K562 (cell line): ENCODE measurements around the gene PGPEP1. TPM values are rescaled to one million over a fixed set of nuclear protein-coding genes. Genes with fewer than 3 reads are reported as not detected.

Source experiments
- ATAC-seq: fragments of 200-7000 bp; cut with Tn5 transposase; 3 replicates; pipeline ENCODE4 v1.9.1; 2020; ENCODE audit warnings: moderate library complexity
- BruUV-seq: library from RNA; stranded (reverse); fragments of 400-500 nt; replicated peaks from 2 replicates; lab custom pipeline; 2021; lab: Mats Ljungman, UMichigan
- CTCF ChIA-PET: fragments of 300-600 bp; formaldehyde crosslinking; extraction: SDS; loops from one replicate; lab custom pipeline; 2021; ENCODE audit warnings: low intra/inter-chr PET ratio; lab: Yijun Ruan, JAX
- POLR2A ChIA-PET: fragments of 300-600, 350-650 bp; sonication (Branson Sonifier 250); formaldehyde crosslinking; extraction: SDS; loops from one replicate; lab custom pipeline; 2021; ENCODE audit warnings: antibody characterized with exemption, inconsistent platforms; lab: Yijun Ruan, JAX
- DNase-seq, 4 experiments: peaks; one replicate each; pipeline versions ENCODE4 v3.0.0 to v3.0.0-alpha.2; 2011 to 2018; ENCODE audit warnings: low spot score in 3 of 4, mixed read lengths in 3 of 4; ENCODE audit errors: extremely low read depth in 1 of 4
- FAIRE-seq: peaks from 2 replicates; lab custom pipeline; 2011; peaks lifted over from hg19 to GRCh38; lab: Jason Lieb, UNC
- H2AFZ ChIP-seq: 2 replicates; pipeline ENCODE4 v1.6.0; 2011; ENCODE audit warnings: low read depth, low read length, control low read depth, inconsistent platforms
- H3K27ac ChIP-seq: fragments of 200-600 bp; 3 replicates; pipeline ENCODE4 v1.8.0; 2011; ENCODE audit warnings: low read depth, mild to moderate bottlenecking, control low read depth, inconsistent platforms, low read length, moderate library complexity, mixed read lengths; ENCODE audit errors: extremely low read depth
- H3K27me3 ChIP-seq, 2 experiments: fragments of 300-600 bp in 1 of 2; 2 replicates in 1 of 2; 3 replicates in 1 of 2; pipeline versions ENCODE4 v1.6.0 to v1.8.0; 2011; ENCODE audit warnings: inconsistent platforms in 2 of 2, low read length in 2 of 2, mild to moderate bottlenecking in 1 of 2, mixed read lengths in 1 of 2, moderate library complexity in 1 of 2; ENCODE audit not compliant: control insufficient read depth in 2 of 2, insufficient read depth in 2 of 2
- H3K36me3 ChIP-seq: fragments of 300-600 bp; 3 replicates; pipeline ENCODE4 v1.8.0; 2011; ENCODE audit warnings: mild to moderate bottlenecking, low read length, inconsistent platforms; ENCODE audit not compliant: control insufficient read depth, insufficient read depth
- H3K4me1 ChIP-seq, 2 experiments: fragments of 200-600 bp in 1 of 2; replicated peaks in 1 of 2; 2 replicates in 1 of 2; 3 replicates in 1 of 2; pipeline versions ENCODE4 v1.5.1 to v1.8.0; 2011; ENCODE audit warnings: inconsistent platforms in 2 of 2, low read length in 2 of 2, mild to moderate bottlenecking in 1 of 2, mixed read lengths in 1 of 2, moderate library complexity in 1 of 2; ENCODE audit not compliant: control insufficient read depth in 2 of 2, insufficient read depth in 2 of 2
- H3K4me2 ChIP-seq: 2 replicates; pipeline ENCODE4 v1.6.1; 2011; ENCODE audit warnings: low read length, control low read depth, inconsistent platforms, mixed read lengths; ENCODE audit not compliant: insufficient read depth
- H3K4me3 ChIP-seq: fragments of 200-600 bp; sonication (generic), shearing (Covaris generic); 2 replicates; pipeline ENCODE4 v1.5.1; 2016; ENCODE audit warnings: control low read depth, inconsistent platforms
- H3K79me2 ChIP-seq: fragments of 200-600 bp; 3 replicates; pipeline ENCODE4 v1.8.0; 2011; ENCODE audit warnings: low read length, inconsistent platforms; ENCODE audit not compliant: control insufficient read depth, insufficient read depth
- H3K9ac ChIP-seq, 2 experiments: 2 replicates each; pipeline versions ENCODE4 v1.6.0 to v1.6.1; 2011; ENCODE audit warnings: low read depth in 2 of 2, low read length in 2 of 2, control low read depth in 1 of 2, inconsistent platforms in 1 of 2, mild to moderate bottlenecking in 1 of 2, mixed read lengths in 1 of 2; ENCODE audit not compliant: insufficient read depth in 1 of 2
- H3K9me1 ChIP-seq: one replicate; pipeline ENCODE4 v1.6.0; 2011; ENCODE audit warnings: inconsistent platforms, mild to moderate bottlenecking, low read length, moderate library complexity; ENCODE audit not compliant: control insufficient read depth, insufficient read depth
- H3K9me3 ChIP-seq: replicated peaks from 2 replicates; pipeline ENCODE4 v1.5.1; 2011; ENCODE audit warnings: low read depth, low read length, inconsistent platforms; ENCODE audit not compliant: control insufficient read depth, insufficient read depth
- H4K20me1 ChIP-seq: replicated peaks from 2 replicates; pipeline ENCODE4 v1.6.1; 2011; ENCODE audit warnings: low read length, inconsistent platforms, mixed read lengths; ENCODE audit not compliant: control insufficient read depth, insufficient read depth
- CREB1 ChIP-seq, 2 experiments: sonication (generic) in 1 of 2; formaldehyde crosslinking in 1 of 2; IDR thresholded peaks; 2 replicates each; pipeline versions ENCODE4 v1.6.1 to v1.8.0; 2012 to 2022; ENCODE audit warnings: inconsistent platforms in 1 of 2, mild to moderate bottlenecking in 1 of 2, missing genetic modification reagents in 1 of 2, moderate library complexity in 1 of 2
- HNRNPLL ChIP-seq: fragments of 200-400 bp; formaldehyde crosslinking; IDR thresholded peaks from 2 replicates; pipeline ENCODE4 v1.6.1; 2017; ENCODE audit warnings: low read length, low read depth, mild to moderate bottlenecking; ENCODE audit not compliant: poor library complexity, severe bottlenecking
- JUN ChIP-seq, 2 experiments: sonication (generic) in 1 of 2; formaldehyde crosslinking in 1 of 2; IDR thresholded peaks; 2 replicates each; pipeline versions ENCODE4 v1.6.1 to v1.8.0; 2012 to 2022; ENCODE audit warnings: borderline replicate concordance in 2 of 2, mild to moderate bottlenecking in 2 of 2, improper control_type of control experiment in 1 of 2, low read depth in 1 of 2, low read length in 1 of 2, missing genetic modification reagents in 1 of 2
- LCOR ChIP-seq: sonication (generic); formaldehyde crosslinking; IDR thresholded peaks from 2 replicates; pipeline ENCODE4 v1.8.0; 2022; ENCODE audit warnings: mild to moderate bottlenecking, missing genetic modification reagents
- MED1 ChIP-seq: sonication (generic); formaldehyde crosslinking; IDR thresholded peaks from 2 replicates; pipeline ENCODE4 v1.8.1; 2023; ENCODE audit warnings: missing genetic modification reagents, borderline replicate concordance
- TEAD4 ChIP-seq, 2 experiments: sonication (generic) in 1 of 2; formaldehyde crosslinking in 1 of 2; IDR thresholded peaks; 2 replicates each; pipeline versions ENCODE4 v1.6.1 to v1.8.0; 2012 to 2022; ENCODE audit warnings: borderline replicate concordance in 1 of 2, inconsistent platforms in 1 of 2, low read length in 1 of 2, mild to moderate bottlenecking in 1 of 2, missing genetic modification reagents in 1 of 2
- TOE1 ChIP-seq, 2 experiments: fragments of 450-650 bp in 1 of 2; sonication (generic) in 1 of 2; formaldehyde crosslinking in 1 of 2; IDR thresholded peaks; 2 replicates each; pipeline versions ENCODE4 v1.7.1 to v1.8.0; 2016 to 2022; ENCODE audit warnings: borderline replicate concordance in 2 of 2, mild to moderate bottlenecking in 2 of 2, antibody characterized with exemption in 1 of 2, inconsistent platforms in 1 of 2, low read depth in 1 of 2, missing genetic modification reagents in 1 of 2, moderate library complexity in 1 of 2
- ZKSCAN3 ChIP-seq: fragments of 250-450 bp; sonication (Bioruptor Pico); IDR thresholded peaks from 2 replicates; pipeline ENCODE4 v1.4.0; 2020
- WGBS: fragments of 100-300 bp; shearing (Covaris generic); methylation state at CpG from one replicate; pipeline ENCODE4 v1.1.6; 2016; ENCODE audit warnings: low coverage, mixed read lengths; ENCODE audit not compliant: insufficient coverage; ENCODE audit errors: missing lambda C conversion rate; 5-methylcytosine and 5-hydroxymethylcytosine counted together
- in situ Hi-C: fragments of 300-500 bp; cut with MboI; formaldehyde crosslinking; loops from 4 replicates; pipeline ENCODE4 v1.15.0; 2018; ENCODE audit warnings: inconsistent platforms, mixed read lengths
- intact Hi-C: fragments of 100-400 bp; cut with micrococcal nuclease; formaldehyde crosslinking; loops from 2 replicates; pipeline ENCODE4 v1.14.2; 2022
- polyA plus RNA-seq, 8 experiments: library from polyadenylated mRNA; depleted of rRNA in 4 of 8; stranded (reverse) in 5 of 8; unstranded in 3 of 8; fragments of >200 nt; fragmentation: Nextera tagmentation in 2 of 8; fragmentation: Illumina TruSeq in 1 of 8; extraction: Ambion mirVana in 2 of 8; extraction: Trizol in 1 of 8; gene quantifications; 2 replicates each; pipeline versions ENCODE4 v1.2.1 to v1.2.3, GENCODE V29; 2011 to 2014; ENCODE audit warnings: inconsistent platforms in 1 of 8, missing spikeins in 1 of 8
- total RNA-seq, 7 experiments: library from RNA; depleted of rRNA in 6 of 7; stranded (reverse); fragments of >200 nt in 6 of 7; fragmentation: Illumina TruSeq in 2 of 7; extraction: Trizol in 2 of 7; gene quantifications; 2 replicates each; pipeline versions ENCODE4 v1.2.1 to v1.2.3, GENCODE V29; 2011 to 2021; ENCODE audit warnings: low replicate concordance in 1 of 7
- TF ChIP-seq, protein P1 (sequence below), 2 experiments: IDR thresholded peaks; 2 replicates each; pipeline ENCODE4 v1.6.1; 2012; ENCODE audit warnings: improper control_type of control experiment in 2 of 2, low read depth in 2 of 2, low read length in 2 of 2, borderline replicate concordance in 1 of 2
- TF ChIP-seq, protein P2 (sequence below), 2 experiments: fragments of 450-650 bp; IDR thresholded peaks; 2 replicates each; pipeline ENCODE4 v1.6.1; 2016

Gene PGPEP1
- total and polyA plus RNA-seq, 9 of the 15 experiments (the other 6 are each of a cell fraction or from before 2014, with no cell fraction given) = 10.0 to 69.6 (median 33.5) TPM

- FAIRE-seq (peak; percentile 44), DNase-seq (peak; percentile 88 to 92 (median 90)), ATAC-seq (peak; percentile 55)
- peak overlapping the region; percentile 84 for H3K27ac ChIP-seq
- BruUV-seq = TSS peak; percentile 83
- intact Hi-C loops (loop anchor here (5.0 kb wide), 1 partner anchor 41 kb away; no protein-coding TSS in a partner anchor), in situ Hi-C loops (no loop called here)
- peaks cover 19% of the 10 kb centered on the region for H4K20me1 ChIP-seq
- H3K4me3 ChIP-seq = peak overlapping the region; percentile 89
- H3K4me1 ChIP-seq = peaks cover 17 to 47% of the 10 kb centered on the region in 2 experiments
- no peaks in the 10 kb centered on the region for H3K9me3 ChIP-seq
- peak overlapping the region; percentile 77 for H2AFZ ChIP-seq
- ChIA-PET CTCF (interaction anchor here (0.6 to 1.7 kb wide), 4 partner anchors 14 to 59 kb away, joined by 3 to 5 read pairs (median 3); partner anchors contain the start of genes PGPEP1 and SSBP4), POLR2A (interaction anchor here (0.5 to 8.1 kb wide), 39 partner anchors 8 to 1056 kb away, joined by 3 to 244 read pairs (median 5); partner anchors contain the start of genes JUND, LRRC25, LSM4 and MPV17L2)
- H3K9me1 ChIP-seq = no peaks in the 10 kb centered on the region
- peak overlapping the region; percentile 90 to 93 for H3K9ac ChIP-seq
- H3K4me2 ChIP-seq = peak overlapping the region; percentile 94
- 4% methylated on average over 81 of the region's 86 CpGs for WGBS
- H3K27me3 ChIP-seq = no peaks in the 10 kb centered on the region
- H3K36me3 ChIP-seq = peaks cover 32% of the 10 kb centered on the region; the same call in 2 of the 3 replicates
- H3K79me2 ChIP-seq = peaks cover 32% of the 10 kb centered on the region
- no peak for TF ChIP-seq ZKSCAN3
- TF ChIP-seq JUN (IDR thresholded peaks at IDR 0.05; ENCODE audit: borderline replicate concordance, low read depth, low read length) = 0 out of 2 replicates have a peak, but pooled peaks have one; percentile 47
- TF ChIP-seq JUN (CRISPR knock-in tag; IDR thresholded peaks at IDR 0.05; ENCODE audit: borderline replicate concordance) = peak; percentile 87; the same call in 1 of the 2 replicates
- TF ChIP-seq, protein P1, sequence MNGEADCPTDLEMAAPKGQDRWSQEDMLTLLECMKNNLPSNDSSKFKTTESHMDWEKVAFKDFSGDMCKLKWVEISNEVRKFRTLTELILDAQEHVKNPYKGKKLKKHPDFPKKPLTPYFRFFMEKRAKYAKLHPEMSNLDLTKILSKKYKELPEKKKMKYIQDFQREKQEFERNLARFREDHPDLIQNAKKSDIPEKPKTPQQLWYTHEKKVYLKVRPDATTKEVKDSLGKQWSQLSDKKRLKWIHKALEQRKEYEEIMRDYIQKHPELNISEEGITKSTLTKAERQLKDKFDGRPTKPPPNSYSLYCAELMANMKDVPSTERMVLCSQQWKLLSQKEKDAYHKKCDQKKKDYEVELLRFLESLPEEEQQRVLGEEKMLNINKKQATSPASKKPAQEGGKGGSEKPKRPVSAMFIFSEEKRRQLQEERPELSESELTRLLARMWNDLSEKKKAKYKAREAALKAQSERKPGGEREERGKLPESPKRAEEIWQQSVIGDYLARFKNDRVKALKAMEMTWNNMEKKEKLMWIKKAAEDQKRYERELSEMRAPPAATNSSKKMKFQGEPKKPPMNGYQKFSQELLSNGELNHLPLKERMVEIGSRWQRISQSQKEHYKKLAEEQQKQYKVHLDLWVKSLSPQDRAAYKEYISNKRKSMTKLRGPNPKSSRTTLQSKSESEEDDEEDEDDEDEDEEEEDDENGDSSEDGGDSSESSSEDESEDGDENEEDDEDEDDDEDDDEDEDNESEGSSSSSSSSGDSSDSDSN (IDR thresholded peaks at IDR 0.05; ENCODE audit: borderline replicate concordance in 1 of 2, low read depth in 2 of 2, low read length in 2 of 2) = peak; percentile 82 to 93; a peak in 3 of 4 replicates
- TF ChIP-seq LCOR (CRISPR knock-in tag) = peak; percentile 86
- no peak for TF ChIP-seq TOE1 (IDR thresholded peaks at IDR 0.05; ENCODE audit: borderline replicate concordance)
- TF ChIP-seq TOE1 (CRISPR knock-in tag; IDR thresholded peaks at IDR 0.05; ENCODE audit: borderline replicate concordance, low read depth) = peak; percentile 83; the same call in 1 of the 2 replicates
- TF ChIP-seq, protein P2, sequence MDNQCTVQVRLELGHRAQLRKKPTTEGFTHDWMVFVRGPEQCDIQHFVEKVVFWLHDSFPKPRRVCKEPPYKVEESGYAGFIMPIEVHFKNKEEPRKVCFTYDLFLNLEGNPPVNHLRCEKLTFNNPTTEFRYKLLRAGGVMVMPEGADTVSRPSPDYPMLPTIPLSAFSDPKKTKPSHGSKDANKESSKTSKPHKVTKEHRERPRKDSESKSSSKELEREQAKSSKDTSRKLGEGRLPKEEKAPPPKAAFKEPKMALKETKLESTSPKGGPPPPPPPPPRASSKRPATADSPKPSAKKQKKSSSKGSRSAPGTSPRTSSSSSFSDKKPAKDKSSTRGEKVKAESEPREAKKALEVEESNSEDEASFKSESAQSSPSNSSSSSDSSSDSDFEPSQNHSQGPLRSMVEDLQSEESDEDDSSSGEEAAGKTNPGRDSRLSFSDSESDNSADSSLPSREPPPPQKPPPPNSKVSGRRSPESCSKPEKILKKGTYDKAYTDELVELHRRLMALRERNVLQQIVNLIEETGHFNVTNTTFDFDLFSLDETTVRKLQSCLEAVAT (IDR thresholded peaks at IDR 0.05) = peak; percentile 19 to 67
- peak; percentile 38; the same call in 1 of the 2 replicates for TF ChIP-seq CREB1 (IDR thresholded peaks at IDR 0.05)
- peak; percentile 88 for TF ChIP-seq CREB1 (CRISPR knock-in tag; IDR thresholded peaks at IDR 0.05)
- TF ChIP-seq MED1 (CRISPR knock-in tag) = peak; percentile 89; the same call in 1 of the 2 replicates
- TF ChIP-seq TEAD4 (IDR thresholded peaks at IDR 0.05; ENCODE audit: low read length) = no peak; the same call in 1 of the 2 replicates
- TF ChIP-seq TEAD4 (CRISPR knock-in tag; IDR thresholded peaks at IDR 0.05; ENCODE audit: borderline replicate concordance) = 0 out of 2 replicates have a peak, but pooled peaks have one; percentile 13
- TF ChIP-seq HNRNPLL = no peak
Measured at GRCh38 chr19:18388100-18388959, 47.9 kb downstream of the PGPEP1 start.
